Measurements from ENCODE around the gene F2RL2.

Gene F2RL2, protein sequence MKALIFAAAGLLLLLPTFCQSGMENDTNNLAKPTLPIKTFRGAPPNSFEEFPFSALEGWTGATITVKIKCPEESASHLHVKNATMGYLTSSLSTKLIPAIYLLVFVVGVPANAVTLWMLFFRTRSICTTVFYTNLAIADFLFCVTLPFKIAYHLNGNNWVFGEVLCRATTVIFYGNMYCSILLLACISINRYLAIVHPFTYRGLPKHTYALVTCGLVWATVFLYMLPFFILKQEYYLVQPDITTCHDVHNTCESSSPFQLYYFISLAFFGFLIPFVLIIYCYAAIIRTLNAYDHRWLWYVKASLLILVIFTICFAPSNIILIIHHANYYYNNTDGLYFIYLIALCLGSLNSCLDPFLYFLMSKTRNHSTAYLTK

DNA sequence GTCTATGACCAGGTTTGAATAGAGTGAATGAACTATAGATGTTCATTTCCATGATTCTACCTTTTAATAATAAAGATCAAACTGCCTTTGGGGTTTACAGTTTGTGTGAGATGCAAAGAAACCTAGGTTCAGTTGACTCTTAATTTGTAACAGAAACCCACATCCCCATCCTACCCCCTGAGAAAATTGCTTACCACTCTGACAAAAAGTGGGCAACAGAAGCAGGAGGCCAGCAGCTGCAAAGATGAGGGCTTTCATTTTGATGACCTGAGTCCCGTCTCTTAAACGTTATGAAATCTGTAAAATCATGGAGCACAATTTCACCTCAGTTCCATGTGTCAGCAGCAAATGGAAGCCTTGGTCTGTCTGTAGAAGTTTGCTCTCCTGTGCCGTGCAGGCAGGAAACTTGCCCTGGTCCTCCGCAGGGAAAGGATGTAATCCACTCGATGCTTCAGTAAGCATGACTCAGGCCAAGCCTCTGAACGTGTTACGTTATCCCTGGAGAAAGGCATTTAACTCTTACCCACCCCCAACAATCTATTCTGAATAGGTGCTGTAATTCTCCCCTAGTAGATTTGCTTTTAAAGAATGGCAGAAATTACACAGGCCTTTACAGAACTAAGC lies at the start of gene F2RL2:
F2RL2 (minus strand) TSS at position 431 of the 624 bp plus-strand sequence; CDS start at position 258, 173 bp downstream.
- DNase-seq = no peak

DNA sequence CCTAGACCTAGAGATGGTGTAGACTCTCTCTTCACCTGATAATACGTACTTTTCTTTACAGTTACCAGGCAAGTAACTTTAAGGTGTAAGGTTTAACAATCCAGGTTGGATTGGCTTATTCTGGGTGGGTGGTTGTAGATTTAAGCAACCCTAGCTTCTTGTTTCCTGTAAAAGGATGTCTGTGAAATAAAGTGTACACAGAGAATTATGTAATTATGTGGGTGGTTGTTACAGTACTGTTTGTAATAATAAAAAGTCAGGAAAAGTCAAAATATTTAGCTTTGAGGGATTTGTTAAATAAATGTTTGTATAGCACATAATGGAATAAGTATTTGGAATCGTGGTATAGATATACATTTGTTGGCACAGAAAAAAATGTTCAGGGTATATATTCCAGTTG lies 49.0 kb upstream of the F2RL2 start:
- no peak for DNase-seq

DNA sequence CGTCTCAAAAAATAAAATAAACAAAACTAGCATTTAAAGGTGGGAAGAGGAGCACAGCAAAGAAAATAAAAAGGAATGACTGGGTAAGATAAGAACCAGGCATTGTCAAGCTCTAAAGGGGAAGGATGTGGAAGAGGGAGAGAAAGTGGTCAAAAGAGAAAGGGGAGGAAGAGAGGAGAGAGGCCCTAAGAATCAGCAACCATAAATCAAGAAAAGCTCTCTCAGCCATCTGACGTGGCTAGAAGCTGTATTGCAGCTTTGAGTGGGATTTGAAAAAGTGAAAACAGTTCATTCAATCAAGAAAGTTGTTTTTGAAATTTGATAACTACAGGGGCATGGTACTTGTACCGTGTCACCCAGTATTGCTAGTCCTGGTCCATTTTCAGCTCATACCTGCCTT lies 47.3 kb upstream of the F2RL2 start:
- DNase-seq = no peak

DNA sequence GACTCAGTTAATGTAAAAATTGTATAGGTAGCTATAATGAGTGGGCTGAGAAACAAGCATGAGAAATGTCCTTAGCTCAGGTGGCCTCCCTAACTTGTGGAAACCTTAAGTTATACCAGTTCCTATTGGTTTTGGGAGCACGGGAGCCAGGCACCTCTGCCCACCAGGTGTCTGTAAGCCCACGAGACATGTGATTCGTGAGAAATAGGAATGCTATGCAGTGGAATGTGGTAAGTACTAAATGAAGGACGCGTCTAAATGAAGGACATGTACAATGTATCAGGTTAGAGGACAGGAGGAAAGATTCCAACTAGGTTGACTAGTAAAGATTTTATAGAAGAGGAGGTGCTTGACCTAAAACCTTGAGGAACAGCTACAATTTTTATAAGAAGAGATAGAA lies 46.0 kb upstream of the F2RL2 start:
- no peak for DNase-seq

DNA sequence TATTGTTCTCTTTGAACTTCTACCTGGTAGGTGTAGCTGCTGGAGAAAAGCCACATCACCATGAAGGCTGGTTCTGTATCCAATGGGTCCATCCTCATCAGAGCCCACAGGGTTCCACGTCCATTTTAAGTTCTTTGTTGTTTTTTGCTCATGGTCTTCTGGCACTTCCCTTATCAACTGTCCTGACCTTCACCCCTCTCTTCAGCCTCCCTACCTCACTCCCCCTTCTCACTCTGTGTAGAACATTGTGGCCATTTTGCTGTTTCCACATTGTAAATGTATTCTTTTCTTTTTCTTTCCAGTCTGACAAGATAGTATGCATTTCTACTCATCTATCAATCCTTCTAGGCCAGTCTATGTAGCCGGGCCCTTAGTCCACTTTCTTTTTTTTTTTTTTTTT lies 44.3 kb upstream of the F2RL2 start:
- DNase-seq = no peak

DNA sequence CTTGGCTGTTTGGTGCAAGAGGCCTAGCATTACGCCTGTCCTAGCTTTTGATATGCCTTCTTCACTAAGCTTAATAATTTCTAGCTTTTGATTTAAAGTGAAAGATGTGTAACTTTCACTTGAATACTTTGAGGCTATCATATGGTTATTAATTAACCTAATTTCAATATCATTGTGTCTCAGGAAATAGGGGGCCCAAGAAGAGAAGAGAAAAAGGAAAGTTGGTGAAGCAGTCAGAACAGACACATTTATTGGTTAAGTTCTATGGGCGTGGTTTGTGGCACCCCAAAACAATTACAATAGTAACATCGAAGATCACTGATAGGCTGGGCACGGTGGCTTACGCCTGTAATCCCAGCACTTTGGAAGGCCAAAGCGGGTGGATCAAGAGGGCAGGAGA lies 40.9 kb upstream of the F2RL2 start:
- DNase-seq = no peak

DNA sequence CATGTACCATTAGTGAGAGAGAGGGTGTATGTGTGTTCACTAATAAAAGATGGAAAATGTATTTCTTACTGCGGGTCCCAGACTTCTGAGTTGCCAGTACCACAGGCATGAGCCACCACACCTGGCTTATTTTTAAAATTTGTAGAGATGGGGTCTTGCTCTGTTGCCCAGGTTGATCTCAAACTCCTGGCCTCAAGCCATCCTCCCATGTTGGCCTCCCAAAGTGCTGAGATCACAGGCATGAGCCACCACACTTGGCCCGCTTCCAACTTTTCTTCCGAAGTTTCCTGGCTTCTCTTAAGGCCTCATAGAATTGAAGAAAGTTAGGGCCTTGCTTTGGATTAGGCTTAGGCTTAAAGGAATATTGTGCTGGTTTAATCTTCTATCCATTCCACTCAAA lies 40.4 kb upstream of the F2RL2 start:
- no peak for DNase-seq

DNA sequence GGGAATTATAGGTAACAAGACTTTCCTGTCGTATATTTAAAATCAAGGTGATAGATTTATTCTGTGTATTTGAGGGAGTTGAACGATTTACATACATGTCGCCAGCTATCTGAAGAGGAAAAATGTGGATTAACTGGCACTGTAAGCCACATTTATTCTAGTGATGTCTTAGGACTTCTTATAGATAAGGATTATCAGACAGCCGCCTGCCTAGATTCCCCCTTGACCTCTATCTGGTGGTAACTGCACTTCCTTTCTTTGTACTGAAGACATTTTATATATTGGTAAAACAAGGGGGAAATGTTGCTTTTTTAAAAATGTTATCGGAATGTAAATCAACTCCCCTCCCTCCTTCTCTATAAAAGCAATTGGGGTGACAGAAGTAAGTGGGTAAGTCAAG lies 39.3 kb upstream of the F2RL2 start:
- DNase-seq = no peak

DNA sequence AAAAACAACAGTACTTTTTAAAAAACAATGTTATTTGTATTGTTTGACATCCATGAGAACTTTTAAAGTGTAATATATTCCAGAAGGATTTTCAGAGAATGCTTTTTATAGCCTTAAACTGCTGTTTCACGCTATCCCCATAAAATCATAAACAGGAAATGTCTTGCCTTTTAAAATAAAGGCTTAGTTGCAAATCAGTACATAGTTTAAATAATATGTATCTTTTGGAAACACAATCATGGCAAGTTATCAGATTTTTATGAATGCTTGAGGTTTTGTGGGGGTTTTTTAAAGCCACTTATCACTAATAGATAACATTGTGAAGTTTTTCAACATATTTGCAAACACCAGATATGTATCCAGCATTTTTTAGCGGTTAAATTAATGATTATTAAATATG lies 37.2 kb upstream of the F2RL2 start:
- no peak for DNase-seq

DNA sequence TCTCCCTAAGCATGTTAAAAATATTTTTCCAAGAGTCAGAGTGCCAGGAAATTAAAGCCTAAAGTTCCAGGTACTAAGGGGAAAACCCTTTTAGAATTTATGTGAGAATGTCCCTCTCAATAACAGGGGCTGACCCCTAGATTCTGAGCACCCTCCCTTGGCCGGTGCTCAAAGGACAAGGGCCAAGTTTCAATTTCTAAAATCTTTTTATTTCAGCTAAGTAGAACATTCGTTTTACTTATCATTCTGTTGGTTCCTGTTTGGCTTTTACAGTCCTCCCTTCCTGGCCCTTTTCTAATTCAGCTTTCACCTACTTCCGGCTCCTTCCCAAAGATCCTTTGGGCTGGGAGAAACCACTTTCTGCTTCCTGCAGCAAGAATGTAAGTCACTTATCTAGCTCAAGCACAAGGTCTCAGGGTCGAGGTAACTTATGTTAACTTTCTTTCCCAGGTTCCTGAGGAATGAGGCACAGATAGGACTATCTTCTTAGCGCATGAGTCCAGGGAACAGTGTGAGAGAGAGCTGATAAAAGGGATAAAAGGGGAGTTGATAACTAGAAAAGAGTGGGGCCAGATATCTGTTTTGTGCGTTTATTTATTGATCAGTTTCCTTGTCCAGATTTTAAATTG lies 34.6 kb upstream of the F2RL2 start:
- no peak for DNase-seq

DNA sequence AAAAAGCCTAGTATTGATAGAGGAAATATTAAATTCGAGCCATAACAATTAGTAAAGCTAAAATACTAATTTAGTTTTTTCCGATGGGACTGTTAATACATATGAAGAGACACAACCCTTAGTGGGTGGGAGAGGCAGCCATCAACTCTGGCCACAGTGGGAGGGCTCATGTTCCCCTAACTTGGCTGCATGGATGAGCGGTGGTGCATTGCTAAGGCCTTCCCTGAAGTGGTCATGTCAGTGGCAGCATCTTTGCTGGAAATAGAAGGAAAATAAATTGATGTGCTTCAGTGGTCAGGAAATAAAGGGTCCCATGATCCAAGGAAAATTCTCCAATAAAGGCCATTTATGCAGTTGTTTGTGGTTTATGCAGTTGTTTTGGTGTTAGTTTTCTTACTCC lies 33.9 kb upstream of the F2RL2 start:
- no peak for DNase-seq

DNA sequence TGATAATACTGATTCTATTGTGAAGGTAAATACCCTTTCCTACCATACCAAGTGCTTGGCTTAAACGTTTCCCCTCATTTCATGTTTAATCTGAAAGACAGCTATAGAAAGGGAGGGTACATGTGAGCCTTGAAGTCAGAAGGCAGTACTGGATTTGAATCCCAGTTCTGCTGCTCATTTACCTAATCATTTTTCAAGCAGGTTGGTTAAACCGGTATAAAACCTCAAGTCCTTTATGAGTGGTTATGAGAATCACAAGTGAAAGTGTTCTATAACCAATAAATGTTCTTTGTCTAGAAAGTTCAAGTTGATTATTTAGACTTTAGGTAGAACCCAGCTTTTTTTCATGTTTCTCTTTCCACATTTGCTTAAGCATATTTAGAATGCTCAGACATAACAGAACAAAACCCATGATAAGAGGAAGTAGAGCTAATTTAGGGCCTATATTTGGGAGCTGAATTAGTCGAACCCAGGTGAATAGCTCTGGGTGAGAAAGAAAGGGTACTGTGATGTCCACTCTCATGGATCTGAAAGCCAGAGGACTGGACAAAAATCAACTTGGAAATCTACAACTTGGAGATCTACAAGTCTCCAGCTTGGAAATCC lies 29.7 kb upstream of the F2RL2 start:
- DNase-seq = no peak

DNA sequence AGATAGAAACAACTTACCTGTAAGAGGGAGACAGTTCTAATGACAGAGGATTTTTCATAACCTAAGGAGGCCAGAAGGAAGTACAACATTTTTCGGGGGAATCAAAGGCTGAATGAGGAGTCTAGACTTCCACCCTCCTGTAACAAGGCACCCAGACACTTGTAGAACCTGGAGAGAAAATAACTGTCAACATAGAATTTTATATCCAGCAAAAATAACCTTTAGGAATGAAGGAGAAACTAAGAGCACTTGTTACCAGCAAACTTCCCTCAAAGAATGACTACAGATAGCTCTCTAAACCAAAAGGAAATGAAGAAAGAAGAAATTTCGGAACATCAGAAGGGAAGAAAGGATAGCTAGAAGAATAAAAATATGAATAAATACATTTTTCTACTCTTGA lies 25.9 kb upstream of the F2RL2 start:
- DNase-seq = no peak

DNA sequence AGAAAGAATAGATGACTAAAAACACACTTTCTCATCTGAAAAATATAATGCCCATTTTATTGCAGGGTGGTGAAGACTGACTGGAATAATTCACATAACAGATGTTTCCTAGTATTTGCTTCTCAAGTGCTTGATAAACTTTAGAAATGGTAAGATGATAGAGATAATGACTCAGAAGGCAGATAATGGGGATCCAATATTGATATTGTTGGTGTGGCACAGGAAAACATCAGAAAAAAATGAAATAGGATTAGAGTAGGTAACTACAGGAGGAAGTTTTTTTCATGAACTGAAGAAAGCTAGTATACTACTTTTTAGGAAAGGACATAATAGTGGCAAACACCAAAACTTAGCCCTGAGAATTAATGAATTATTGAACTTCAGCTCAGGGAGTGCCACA lies 20.2 kb upstream of the F2RL2 start:
- DNase-seq = no peak

DNA sequence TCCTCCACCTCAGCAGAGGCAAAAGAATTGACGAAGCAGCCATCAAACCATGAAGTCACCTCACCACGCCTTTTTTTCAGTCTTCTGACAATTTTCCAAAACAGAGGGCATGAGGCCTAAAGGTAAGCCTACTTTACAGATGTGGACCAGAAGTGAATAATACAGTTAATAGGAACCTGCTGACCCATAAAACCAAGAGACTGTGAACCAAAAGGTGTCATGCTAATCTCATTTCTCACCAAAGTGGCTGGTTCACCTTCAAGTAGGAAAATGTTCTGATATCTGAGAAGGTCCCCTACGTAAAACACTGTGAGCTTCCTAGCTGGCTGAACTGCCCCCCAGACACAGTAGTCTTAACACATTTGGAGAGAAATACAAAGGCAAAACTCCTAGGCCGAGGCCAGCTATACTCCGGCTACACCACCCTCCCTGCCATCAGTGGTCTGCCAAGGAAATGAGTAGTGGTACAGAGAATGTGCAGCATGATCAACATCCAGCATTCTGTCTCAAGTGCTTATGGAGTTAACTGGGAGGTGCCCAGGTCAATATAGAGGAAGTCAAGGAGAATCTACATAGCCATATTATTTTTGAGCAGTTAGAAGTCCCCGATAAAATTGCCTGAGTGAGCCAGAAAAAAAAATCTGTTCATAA lies 19.3 kb upstream of the F2RL2 start:
- no peak for DNase-seq

DNA sequence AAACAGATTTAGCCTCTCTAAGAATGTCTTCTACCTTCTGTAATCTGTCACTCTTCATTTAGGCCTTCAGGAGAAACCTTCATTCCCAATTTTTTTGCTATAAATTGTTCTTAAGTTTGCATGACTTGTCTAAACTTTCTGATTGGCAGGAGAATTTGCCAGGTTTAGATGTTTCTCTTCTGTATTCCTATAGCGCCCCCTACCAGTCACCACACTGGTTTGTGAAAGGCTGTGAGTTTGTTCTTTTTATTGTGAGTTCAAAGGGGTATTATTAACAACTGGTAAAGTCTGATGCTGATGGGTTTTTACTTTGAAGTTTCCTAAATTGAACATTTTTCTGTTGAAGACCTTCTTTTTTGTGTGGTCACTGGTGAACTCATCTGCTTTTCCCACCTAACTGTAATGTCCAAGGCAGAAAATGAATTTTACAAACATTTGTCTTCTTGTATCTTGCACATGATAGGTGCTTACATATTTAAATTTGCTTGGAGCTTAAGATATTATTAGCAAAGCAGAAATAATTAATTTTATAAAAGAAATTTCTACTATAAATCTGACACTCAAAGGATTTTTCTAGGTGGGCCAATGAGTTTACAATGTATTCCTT lies 18.4 kb upstream of the F2RL2 start:
- no peak for DNase-seq

DNA sequence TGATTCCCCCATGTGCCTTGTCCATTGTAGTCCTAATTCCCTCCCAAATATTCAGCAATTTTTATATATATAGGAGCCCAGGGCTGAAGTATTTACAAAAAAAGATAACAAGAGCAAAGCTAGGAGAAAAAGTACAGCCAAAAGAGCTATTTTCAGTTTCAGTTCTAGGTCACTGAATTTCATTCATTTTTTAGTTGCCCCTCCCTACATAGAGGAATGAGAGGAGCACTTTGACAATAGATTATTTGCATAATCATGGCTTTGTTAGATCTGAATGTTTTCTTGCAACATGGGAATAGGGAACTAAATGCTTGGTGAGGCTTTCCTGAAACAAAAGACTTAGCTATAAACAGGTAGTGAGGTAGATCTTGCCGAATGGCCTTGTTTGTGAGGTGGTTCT lies 15.3 kb upstream of the F2RL2 start:
- DNase-seq = no peak

DNA sequence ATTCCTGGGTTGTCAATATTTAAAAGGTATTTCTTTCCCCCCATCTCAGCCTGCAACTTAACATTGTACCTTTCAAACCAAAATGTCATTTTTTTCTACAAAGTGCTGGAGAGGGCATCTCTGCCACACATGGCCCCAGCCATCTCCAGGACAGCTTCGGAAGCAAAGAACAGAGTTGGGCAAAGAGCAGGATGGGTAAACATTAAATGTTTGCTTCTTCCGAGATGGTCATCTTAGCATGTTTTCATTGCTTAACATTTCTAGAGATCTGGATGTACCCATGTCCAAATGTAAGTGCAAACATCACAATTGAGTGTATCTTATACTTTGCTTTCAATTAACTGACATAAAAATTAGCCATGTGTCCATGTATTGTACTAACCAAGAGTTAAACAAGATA lies 14.3 kb upstream of the F2RL2 start:
- no peak for DNase-seq

DNA sequence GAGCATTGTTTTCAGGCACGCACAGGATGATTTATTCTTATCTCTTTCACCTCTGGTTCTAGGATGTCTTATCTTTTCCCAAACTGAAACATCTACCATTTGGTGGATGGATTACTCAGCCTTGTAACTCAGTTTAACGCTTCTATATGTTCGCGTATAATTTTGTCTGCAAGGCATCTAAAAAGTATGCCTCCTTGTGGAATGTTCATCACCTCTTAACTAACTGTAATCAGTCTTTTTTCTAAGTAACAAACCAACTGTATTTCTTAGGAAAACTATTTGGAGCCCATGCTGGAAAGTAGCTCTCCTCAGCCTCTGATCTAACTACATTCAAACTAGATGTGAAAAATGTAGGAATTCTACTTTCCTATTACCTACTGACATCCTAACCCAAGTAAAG lies 11.5 kb upstream of the F2RL2 start:
- no peak for DNase-seq

DNA sequence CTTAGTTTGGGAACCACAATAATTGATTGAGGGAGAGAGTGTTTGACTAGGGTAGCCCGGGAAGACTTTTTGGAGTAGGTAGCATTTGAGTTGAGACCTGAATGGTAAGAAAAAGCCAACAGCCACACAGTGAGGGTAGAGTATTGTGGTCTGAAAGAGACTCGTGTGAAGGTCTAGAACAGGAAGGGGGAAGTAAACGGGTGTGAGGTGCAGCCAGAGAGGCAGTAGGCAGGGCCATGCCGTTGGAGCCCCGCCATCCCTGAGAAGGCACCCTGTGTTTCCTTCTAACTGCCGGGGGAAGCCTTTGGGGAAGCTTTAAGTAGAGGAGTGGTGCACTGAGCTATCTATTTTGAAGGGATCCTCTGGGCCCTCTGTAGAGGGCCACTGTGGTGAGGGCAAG lies 3.5 kb upstream of the F2RL2 start:
- DNase-seq = no peak

DNA sequence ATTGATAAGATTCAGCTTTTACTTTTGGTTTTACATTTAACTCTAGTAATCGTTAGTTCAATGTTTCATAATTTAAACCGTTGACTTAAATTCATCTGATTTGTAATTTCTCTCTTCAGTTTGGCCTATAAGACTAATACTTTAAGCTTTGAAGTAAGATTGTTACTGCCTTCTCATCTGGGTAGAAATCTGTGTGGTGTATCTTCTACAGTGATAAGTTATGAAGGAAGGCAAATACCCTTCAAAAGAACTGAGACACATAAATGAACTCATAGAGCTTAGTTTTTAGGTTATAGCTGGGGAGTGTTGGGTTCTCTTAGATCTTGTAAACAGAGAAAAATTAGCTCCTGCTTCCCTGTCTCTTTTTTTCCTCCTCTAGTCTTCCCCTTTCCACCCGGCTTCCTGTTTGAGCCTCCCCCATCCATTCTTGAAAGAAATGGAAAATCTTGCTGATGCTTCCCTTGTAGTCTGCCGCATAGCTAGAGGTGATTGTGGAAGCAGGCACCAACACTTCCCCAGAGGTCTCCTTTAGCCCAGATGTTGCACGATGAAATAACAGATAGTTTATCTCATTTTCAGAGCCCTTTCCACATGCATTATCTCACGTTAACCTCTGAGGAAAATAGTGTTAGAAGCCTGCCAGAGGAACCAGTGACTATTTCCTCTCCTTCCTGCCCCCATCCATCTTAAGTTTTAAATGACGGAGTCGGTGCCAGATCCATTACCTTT lies 2.0 kb upstream of the F2RL2 start:
- no peak for DNase-seq

DNA sequence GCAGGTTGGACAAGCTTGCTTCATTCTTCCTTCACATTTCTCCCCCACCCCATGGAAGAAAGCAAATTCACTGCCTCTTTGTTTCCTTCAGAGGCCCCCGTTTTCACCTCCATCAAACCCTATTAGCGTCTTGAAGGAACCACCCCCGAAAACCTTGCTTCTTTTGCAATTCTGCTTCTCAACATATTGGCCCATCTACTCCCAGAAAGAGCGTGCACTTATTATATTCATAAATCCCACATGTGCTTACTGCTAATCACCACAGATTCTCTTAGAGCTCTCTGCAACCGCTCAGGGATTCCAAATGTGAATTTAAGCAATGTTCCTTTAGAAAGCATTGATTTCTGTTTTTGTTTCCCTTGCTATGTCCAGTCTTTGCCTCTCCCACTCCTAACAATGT lies 1.1 kb downstream of the F2RL2 start:
- no peak for DNase-seq

Data from DMS79 (cell line).